Esophagus squamous epithelium (tissue), 5 donors: ENCODE results near the gene FBXL20. TPM values are rescaled to one million over a fixed set of nuclear protein-coding genes. Genes with fewer than 3 reads are reported as not detected.

Source experiments
- DNase-seq: peaks from one replicate; lab custom pipeline; 2025; lab: John Stamatoyannopoulos, UW
- H3K27ac ChIP-seq, 4 donors: fragments of 200-600 bp; sonication (generic); one replicate each; pipeline ENCODE4 v1.5.1; 2016 to 2019; ENCODE audit warnings: mild to moderate bottlenecking in 1 of 4
- H3K27me3 ChIP-seq, 4 donors: fragments of 200-600 bp; sonication (generic); 1 replicate in 3 of 4; 2 replicates in 1 of 4; pipeline versions ENCODE4 v1.5.1 to v1.6.0; 2017 to 2021; ENCODE audit warnings: antibody characterized with exemption in 1 of 4
- H3K36me3 ChIP-seq, 3 donors: fragments of 200-600 bp; sonication (generic); one replicate each; pipeline ENCODE4 v1.5.1; 2016 to 2019
- H3K4me1 ChIP-seq, 3 donors: fragments of 200-600 bp; sonication (generic); one replicate each; pipeline ENCODE4 v1.5.1; 2017 to 2019
- H3K4me3 ChIP-seq, 4 donors: fragments of 200-600 bp; sonication (generic); 1 replicate in 3 of 4; 2 replicates in 1 of 4; pipeline ENCODE4 v1.5.1; 2016 to 2019; ENCODE audit warnings: mild to moderate bottlenecking in 2 of 4, moderate library complexity in 1 of 4
- H3K9me3 ChIP-seq, 3 donors: fragments of 200-600 bp; sonication (generic); one replicate each; pipeline ENCODE4 v1.5.1; 2016 to 2019
- CTCF ChIP-seq, 6 experiments: fragments of 450-650 bp in 4 of 6; fragments of 200-600 bp in 2 of 6; sonication (generic) in 2 of 6; IDR thresholded peaks; one replicate each; pipeline ENCODE4 v1.5.1; 2016 to 2019; ENCODE audit warnings: antibody characterized with exemption in 6 of 6, mild to moderate bottlenecking in 4 of 6, moderate library complexity in 4 of 6
- POLR2A ChIP-seq, 4 donors: fragments of 450-650 bp; IDR thresholded peaks; one replicate each; pipeline ENCODE4 v1.6.1; 2017; ENCODE audit warnings: antibody characterized with exemption in 4 of 4, mild to moderate bottlenecking in 4 of 4, moderate library complexity in 3 of 4
- WGBS, 2 donors: methylation state at CpG; one replicate each; pipeline ENCODE4 v1.1.5; 2018; 5-methylcytosine and 5-hydroxymethylcytosine counted together
- intact Hi-C: fragments of 100-400 bp; cut with DNase I; formaldehyde crosslinking; loops from one replicate; pipeline ENCODE4 v1.15.0; 2022
- total RNA-seq, 4 donors: library from RNA; depleted of rRNA; stranded (reverse); fragments of >200 nt; gene quantifications; one replicate each; pipeline ENCODE4 v1.1.0, GENCODE V29; 2016
- donor health status: DM: yes; HTN: yes; CAD: no.

Gene FBXL20
- total RNA-seq, 4 donors from 2014 or later: 5.0 to 10.3 (median 6.8) TPM

GRCh38 chr17:39237586-39237985 lies 163.8 kb downstream of the FBXL20 start:
- intact Hi-C loops: no loop called here
- no peak for DNase-seq
- Histone ChIP-seq H3K27ac (no peak overlapping the region), H3K9me3 (no peaks in the 10 kb centered on the region), H3K27me3 (peaks cover 0 to 73% (median 0%) of the 10 kb centered on the region in 4 donors), H3K36me3 (no peaks in the 10 kb centered on the region), H3K4me3 (no peak overlapping the region), H3K4me1 (peaks cover 0 to 13% (median 0%) of the 10 kb centered on the region in 3 donors)
- no CpG with 5 or more reads among the region's 7 CpGs for WGBS, 2 donors
- TF ChIP-seq CTCF (IDR thresholded peaks at IDR 0.05) (no peak), POLR2A (IDR thresholded peaks at IDR 0.05) (no peak)

- Histone ChIP-seq H3K36me3 (no peaks in the 10 kb centered on the region), H3K4me3 (no peak overlapping the region), H3K9me3 (no peaks in the 10 kb centered on the region), H3K27me3 (peaks cover 0 to 74% (median 2%) of the 10 kb centered on the region in 4 donors), H3K4me1 (peaks cover 0 to 17% (median 3%) of the 10 kb centered on the region in 3 donors), H3K27ac (no peak overlapping the region)
- no CpG with 5 or more reads among the region's 6 CpGs for WGBS, 2 donors
- no peak for DNase-seq
- TF ChIP-seq CTCF (IDR thresholded peaks at IDR 0.05): no peak
- intact Hi-C loops: no loop called here
Observed at GRCh38 chr17:39236981-39237441, 164.4 kb downstream of the FBXL20 start.

- Histone ChIP-seq H3K27me3 (peaks cover 0 to 79% (median 3%) of the 10 kb centered on the region in 4 donors), H3K9me3 (no peaks in the 10 kb centered on the region), H3K27ac (no peak overlapping the region), H3K36me3 (no peaks in the 10 kb centered on the region), H3K4me1 (peaks cover 4 to 22% (median 6%) of the 10 kb centered on the region in 3 donors), H3K4me3 (no peak overlapping the region)
- 39 to 48% methylated on average over 3 to 4 of the region's 5 CpGs for WGBS, 2 donors
- intact Hi-C loops: no loop called here
- TF ChIP-seq POLR2A (IDR thresholded peaks at IDR 0.05) (no peak), CTCF (IDR thresholded peaks at IDR 0.05) (no peak)
- DNase-seq: no peak
Observed at GRCh38 chr17:39236450-39236927, 164.9 kb downstream of the FBXL20 start.

- peak in 5 of 6 experiments; percentile 12 to 66 (median 36) for TF ChIP-seq CTCF (IDR thresholded peaks at IDR 0.05)
- TF ChIP-seq POLR2A (IDR thresholded peaks at IDR 0.05): no peak
- no peaks in the 10 kb centered on the region for H3K36me3 ChIP-seq
- H3K4me1 ChIP-seq: peaks cover 4 to 27% (median 6%) of the 10 kb centered on the region in 3 donors
- intact Hi-C loops: no loop called here
- no peaks in the 10 kb centered on the region for H3K9me3 ChIP-seq
- H3K27ac ChIP-seq: no peak overlapping the region
- H3K4me3 ChIP-seq: no peak overlapping the region
- H3K27me3 ChIP-seq: peaks cover 0 to 86% (median 3%) of the 10 kb centered on the region in 4 donors
- 16 to 34% methylated on average over 10 to 12 of the region's 18 CpGs for WGBS, 2 donors
- no peak for DNase-seq
Observed at GRCh38 chr17:39235555-39236449, 165.6 kb downstream of the FBXL20 start.
